HG03175 (cell line): Measurements from ENCODE around the gene BGN.

Experiments used
- ATAC-seq: cut with Tn5 transposase; IDR thresholded peaks from one replicate; pipeline ENCODE4 v1.9.1; 2021; ENCODE audit warnings: mild to moderate bottlenecking, moderate library complexity; ENCODE audit not compliant: unreplicated experiment

The BGN gene

DNA sequence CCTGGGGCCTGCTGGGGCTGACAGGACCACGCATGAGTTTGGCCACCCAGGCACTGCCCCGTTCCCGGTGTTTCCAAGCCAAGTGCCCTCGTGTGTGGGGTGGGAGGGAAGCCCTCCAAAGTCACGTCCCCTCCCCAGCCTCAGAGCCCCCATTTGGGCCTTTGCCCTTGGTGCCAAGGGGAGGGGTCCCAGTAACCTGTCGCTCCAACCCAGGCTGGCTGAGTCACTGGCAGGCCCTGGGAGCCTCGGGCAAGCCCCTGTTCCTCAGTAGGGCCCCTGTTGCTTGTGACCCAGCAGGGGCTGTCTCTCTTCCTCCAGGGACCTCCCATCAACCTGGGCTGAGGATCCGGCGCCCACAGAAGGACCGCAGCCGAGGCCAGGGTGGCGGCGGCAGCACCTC is 13.7 kb upstream of the BGN start:
- no peak for ATAC-seq

DNA sequence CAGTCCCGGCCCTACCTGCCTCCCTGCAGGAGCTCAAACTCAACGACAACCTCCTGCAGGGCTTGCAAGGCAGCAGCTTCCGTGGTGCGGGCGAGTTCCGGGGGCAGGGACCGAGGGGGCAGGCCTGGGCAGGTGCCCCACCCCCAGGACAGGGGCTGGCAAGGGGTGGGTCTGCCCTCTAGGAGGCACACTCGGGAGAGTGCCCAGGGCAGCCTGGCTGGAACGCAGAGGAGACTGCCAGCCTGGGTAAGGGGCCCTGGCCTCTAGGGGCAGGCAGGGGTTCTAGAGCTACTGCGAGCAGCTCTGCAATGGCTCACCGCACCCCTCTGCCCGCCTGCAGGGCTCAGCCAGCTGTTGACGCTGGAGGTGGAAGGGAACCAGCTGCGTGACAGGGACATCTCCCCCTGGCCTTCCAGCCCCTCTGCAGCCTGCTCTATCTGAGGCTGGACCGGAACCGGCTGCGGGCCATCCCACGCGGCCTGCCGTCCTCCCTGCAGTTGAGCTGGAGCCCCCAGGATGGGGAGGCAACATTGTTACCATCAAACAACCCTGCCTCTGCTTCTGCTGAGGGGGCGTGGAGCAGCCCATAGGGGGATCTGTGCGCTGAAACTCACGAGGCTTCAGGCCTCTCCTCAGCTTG is 12.3 kb upstream of the BGN start:
- no peak for ATAC-seq

DNA sequence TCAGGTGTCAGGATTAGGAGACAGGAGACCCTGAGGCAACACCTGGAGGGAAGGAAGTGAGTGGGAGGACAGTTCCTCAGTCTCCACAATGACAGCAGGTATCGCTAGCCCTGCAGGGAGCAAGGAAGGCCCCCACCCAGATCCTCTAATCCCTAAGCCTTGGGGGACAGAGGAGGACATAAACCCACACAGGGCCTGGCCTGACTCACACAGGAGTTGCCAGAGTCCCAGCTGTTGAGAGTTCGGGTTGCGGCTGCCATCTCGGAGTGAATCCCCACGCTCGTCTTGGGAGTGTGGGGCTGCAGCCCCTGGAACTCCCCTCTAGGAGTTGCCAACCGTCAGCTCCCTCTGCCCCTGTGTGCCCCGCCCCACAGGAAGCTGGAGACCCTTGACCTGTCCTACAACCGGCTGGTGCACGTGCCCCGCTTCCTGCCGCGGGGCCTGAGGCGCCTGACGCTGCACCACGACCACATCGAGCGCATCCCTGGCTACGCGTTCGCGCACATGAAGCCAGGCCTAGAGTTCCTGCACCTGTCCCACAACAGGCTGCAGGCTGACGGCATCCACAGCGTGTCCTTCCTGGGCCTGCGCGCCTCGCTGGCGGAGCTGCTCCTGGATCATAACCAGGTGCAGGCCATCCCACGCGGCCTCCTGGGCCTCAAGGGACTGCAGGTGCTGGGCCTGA is 9.2 kb upstream of the BGN start:
- no peak for ATAC-seq

DNA sequence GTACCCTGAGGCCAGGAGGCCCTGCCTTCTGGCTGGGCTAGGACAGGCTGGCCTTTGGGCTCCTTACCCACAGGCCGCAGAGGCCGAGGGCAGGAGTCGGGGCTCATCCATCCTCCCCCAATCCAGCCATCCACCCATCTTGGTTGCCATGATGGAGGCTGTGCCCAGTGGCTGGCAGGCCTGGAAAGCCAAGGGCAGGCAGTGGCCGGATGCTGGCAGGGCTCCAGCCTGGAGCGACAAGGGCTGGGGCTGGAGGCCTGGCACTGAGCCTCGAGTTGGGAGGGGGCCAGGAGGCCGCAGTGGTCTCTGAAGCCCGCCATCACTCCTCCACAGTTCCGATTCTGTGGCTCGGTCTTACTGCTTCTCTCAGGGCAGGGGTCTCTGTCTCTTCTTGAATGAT is 8.6 kb upstream of the BGN start:
- ATAC-seq: no peak

DNA sequence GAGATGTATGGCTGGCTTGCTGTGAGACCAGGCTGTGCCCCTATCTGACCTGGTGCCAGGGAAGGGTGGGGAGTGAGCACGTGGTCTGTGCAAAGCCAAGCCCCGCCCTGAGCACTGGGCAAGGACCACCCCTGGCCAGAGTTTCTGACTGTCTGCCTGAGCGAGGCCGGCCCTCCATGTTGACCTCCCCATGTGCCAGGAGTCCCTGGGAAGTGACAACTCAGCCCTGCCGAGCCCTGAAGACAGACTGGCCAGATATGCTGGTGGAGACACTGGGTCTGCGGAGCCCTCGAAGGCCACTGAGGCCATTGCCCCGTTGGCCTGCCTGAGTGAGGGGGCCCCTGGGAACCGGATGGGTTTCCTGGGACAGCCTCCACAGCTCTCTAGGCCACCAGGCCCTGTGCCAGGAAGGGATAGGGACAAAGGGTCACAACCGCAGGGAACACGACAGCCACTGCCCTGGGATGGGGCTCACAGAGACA is 7.1 kb upstream of the BGN start:
- no peak for ATAC-seq

DNA sequence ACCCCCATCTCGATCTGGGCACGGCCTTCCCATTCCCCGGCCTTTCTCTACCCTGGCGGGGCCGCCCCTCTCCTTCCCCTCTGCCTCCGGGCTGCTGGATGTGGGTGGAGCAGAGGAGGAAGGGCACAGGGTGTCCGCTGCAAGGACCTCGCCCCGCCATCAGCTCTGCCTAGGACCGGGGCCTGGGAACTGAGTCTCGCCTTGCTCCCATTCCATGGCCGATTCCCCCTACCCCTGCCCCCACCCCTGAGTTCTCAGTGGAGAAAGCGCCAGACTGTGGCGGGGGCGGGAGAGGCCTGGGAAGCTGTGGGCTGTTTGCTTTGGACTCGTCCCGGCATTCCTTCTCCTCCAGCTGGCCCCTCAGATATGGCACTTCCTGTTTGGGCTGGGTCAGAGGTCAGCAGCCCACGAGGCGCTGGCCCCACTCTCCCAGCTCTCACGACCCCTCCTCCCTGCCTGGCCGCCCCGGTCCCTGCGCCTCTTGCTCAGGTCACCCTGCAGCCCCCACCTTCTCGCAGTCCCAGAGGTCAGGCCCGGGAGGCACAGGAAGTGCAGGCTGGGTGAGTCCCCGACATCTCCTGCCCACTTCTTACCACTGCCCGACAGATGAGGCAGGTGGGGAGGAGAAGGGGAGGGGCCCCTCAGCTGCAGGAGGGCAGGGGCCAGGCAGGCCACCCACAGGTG is 6.4 kb upstream of the BGN start:
- ATAC-seq: no peak

DNA sequence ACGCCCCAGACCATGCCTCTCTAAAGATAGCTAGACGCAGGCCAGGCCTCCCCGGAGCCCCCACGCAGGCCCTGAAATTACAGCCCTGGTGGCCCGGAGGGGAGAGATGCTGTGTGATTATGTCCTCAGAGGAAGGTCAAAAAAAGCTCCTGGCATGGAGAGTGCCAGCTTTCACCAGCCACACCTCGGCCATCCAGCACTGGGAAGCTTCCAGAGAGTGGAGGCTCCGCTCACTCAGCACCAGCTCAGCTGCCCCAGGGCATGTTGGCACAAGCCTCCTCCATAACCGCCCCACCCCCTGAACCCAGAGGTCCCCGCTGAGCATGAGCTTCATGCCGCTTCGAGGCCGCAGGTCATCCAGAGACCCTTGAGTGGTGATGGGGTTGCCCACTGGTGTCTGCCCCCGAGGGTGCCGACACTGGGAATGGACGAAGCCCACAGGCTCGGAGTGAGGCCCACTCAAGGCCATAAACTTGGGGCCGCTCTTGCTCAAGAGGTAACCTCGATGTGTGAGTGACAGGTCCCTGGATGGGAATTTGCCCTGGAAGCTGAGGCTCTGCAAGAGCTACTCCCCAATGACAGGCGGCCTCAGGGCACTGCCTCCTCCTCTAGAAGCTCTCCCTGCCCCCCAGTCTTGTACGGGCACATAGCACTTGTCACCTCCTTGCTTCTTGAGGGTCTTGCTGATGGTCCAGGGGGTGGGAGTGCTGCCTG is 4.4 kb upstream of the BGN start:
- ATAC-seq: no peak

DNA sequence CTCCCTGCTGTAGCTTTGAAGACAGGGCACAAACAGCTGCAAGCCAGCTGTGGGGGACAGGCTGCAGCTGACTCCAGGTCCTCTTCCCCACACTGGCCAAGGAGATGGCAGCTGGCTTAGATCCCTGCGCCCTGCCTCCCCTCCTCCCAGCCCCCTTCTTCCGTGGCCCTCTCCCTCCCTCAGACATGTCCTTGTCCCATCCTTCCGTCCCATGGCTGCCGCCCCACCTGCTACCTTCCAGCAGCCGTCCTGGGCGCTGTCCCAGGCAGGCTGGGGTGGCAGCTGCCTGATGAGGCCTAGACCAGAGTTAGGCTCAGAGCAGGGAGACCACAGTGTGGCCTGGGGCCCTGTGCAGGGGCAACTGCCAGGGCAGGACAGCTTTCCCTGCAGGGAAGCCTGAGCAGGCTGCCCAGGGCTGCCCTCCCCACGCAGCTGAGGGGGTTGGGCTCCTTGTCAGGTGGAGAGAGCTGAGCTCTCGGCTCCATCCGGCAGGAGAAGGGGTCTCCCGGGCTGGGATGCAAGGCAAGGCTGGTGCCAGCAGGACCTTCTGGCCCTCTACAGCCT is 3.3 kb upstream of the BGN start:
- ATAC-seq: no peak

DNA sequence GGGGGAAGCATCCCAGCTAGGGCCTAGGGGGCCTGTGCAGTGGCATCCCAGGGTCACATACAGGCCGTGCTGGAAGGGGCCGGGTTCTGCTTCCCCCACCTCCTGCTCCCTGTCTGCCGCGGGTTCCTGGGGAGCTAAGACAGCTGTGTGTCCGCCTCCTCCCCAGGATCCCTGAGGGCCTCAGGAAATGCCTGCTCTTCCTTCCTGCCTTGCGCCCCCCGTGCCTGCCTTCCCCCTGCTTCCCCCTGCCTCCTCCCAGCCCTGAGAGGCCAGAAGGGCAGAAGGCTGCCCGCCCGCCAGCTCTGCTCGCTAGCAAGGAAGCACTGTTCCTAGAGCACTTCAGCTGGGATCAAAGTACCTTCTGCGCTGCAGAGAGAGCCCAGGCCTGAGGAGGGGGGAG is 2.9 kb upstream of the BGN start:
- ATAC-seq: no peak

DNA sequence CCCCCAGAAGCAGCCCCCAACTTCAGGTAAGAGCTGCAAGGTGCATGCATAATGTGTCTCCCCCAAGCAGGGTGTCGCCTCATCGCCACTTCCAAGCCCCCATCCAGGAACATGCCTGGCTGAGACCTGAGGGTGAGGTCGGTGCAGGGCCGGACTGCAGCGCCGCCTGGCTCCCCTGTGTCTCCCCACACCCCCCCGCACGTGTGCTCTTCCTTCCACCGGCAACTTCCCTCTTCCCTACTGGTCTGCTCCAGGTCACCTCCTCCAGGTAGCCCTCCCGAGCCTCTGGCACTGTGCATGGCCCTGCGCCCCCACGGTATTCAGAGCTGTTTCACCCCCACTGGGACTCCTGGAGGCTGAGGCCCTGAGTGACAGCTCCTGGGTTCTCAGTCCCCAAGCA is 2.2 kb upstream of the BGN start:
- ATAC-seq: no peak

DNA sequence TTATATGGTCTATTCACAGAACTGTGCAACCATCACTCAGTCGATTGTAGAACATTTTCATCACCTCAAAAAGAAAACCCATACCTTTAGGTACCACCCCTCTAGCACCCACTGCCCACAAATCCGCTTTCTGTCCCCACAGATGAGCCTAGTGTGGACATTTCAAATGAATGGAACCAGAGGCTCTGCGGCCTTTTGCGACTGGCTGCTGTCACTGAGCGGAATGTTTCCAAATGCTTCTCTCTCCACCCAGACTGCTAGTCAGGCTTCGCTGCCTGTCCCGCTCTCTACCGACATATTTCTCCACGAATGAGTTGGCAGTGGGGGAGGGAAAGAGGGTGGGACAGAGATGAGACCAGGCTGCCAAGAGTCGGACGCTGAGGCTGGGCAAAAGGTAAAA is 1.7 kb upstream of the BGN start:
- no peak for ATAC-seq

DNA sequence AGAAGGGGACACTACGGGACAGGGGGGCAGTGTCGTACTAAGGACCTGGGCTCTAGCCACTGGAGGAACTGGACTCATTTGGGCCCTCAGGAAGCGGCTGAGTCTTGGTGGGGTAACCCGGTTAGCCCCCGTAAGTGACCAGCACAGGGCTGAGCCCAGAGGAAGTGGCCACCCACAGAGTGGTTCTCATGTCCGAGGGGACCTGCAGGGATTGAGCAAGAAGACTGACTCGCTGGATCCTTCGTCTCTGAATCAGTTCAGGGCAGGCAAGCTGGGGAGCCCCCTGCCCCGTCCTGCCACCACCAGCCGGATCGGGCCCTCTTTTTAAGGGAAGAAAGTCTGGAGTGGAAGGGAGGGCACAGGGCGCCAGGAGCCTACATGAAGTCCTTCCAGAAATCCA is 719 bp upstream of the BGN start:
- no peak for ATAC-seq

DNA sequence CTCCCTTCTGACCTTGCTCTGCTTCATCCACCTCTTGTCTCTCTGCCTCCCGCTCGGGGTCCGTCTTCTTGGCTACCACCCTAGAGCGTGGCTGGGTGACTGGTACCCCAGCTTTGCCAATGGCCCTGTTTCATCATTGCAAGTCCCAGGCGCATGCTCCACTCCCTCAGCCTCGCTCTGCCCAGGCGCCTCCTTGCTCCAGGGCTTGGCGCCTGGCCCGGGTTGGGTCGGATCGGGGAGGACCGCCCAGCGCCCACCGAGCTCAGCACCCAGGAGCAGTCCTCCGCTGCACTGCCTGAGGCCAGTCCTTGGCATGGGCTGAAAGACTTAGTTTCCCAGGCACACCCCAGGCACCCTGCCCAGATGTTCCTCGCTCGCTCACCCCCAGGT is 577 bp downstream of the BGN start:
- no peak for ATAC-seq

DNA sequence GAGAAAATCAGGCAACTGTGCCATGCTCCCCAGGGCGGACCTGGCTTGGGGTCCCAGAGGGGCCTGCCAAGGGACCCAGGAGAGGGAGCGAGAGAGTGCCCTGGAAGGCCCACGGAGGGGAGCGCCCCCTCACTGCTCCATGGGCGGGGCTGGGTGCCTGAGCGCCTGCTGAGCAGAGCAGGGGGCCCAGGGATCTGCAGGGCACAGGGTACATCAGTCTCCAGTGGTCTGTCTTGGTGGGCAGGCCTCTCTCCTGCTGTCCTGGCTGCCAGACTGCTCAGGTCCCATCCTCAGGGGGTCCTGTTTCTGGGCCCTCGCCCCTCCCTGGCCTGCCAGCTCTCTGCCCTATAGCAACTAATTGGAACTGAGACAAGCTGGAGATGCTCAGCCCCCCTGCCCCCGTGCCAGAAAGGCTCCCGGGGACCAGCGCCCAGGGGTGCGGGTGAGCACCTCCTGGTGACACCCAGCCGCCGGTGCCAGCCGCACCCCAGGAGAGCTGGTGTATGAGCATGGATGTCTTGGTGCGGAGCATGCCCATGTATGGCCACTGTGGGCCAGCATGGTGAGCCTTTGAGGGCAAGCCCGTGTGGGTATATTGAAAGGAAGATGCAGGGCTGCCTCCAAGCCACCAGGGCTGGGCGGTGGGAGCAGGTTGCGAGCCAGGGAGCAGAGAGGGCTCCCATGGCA is 1.3 kb downstream of the BGN start:
- ATAC-seq: no peak

DNA sequence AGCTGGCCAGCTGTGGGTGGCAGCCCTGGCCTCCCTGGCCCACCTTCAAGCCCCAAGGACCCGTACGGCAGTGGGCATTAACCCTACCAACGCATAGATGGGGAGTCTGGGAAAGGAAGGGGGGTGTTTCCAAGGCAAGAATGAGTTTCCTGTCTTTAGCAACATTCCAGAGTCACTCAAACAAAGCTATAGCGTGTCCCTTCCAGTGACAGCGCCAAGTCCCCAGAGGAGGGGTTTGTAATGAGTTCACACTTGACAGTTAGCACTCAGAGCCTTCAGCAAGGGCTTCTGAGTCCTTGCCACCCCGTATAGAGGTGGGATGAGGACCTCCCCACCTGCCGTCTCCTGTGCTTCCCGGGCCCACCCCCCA is 1.8 kb downstream of the BGN start:
- ATAC-seq: no peak

DNA sequence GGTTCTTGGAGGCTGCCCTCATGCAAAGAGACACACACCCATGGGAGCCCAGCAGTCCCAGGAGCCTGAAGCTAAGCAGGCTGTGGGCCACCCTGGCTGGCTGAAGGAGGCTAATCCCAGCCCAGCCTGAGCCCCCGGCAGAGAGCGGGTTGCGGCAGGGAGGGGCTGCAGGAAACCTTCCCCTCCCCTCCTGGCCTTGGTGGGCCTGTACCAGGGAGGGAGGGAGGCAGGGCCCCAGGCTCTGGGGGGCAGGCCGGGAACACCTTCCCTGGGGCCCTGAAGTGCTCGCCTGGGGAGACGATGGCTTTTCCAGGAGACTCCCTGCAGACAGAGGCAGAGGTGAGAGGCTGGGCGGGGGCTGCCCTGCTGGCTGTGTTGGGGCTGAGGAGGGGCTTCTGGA is 3.7 kb downstream of the BGN start:
- no peak for ATAC-seq

DNA sequence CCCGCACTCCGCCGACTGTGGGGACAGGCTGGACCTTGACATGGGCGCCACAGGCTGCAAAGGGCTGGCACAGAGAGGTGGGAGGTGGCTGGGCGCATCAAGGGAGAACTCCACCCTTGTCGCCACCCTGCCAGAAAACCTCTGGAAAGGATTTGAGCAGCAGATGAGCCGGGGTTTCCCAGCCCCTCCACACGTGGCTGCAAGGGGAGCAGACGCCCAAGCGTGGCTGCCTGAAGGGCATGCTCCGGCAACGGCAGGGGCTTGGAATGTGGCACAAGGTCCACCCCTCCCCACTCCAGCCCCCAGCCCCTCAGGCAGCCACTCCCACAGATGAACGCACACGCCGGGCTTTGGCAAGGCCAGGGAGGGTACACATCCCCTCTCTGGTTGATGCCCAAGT is 4.6 kb downstream of the BGN start:
- ATAC-seq: no peak

DNA sequence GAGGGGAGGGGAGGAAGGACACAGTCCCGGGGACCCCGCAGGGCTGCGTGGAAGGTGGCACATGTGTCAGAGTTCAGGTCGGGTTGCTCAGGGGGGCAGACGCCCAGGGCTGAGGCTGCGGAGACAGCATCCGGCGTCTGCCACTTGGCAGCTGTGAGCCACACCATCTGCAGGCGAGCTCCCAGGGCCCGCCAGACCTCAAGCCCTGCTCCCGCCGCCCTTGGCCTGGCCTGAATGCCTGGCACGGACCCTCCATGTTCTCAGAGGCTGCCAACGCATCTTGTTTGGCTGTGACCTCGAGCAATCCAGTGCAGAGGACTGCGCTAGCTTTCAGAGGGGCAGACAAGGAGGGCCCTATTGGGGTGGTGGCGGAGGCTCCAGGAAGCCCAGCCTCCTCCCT is 5.1 kb downstream of the BGN start:
- no peak for ATAC-seq

DNA sequence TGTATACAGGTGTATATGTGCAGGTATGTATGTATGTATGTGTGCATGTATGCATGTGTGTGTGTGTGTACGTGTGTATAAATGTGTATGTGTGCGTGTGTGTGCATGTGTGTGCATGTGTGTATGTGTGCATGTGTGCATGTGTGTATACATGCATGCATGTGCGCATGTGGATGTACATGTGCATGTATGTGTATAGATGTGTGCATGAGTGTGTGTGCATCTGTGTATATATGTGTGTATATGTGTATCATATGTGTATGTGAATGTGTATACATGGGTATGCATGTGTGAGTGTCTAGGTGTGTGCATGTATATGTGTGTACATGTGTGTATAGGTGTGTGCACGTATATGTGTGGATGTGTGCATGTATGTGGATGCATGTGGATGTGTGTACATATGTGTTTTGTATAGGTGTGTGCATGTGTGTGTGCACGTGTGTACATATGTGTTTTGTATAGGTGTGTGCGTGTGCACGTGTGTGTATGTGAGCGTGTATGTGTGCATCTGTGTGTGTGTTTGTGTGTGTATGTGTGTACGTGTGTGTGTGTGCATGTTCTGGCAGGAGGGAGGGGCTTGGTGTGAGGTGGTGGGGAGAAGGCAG is 6.0 kb downstream of the BGN start:
- ATAC-seq: no peak

DNA sequence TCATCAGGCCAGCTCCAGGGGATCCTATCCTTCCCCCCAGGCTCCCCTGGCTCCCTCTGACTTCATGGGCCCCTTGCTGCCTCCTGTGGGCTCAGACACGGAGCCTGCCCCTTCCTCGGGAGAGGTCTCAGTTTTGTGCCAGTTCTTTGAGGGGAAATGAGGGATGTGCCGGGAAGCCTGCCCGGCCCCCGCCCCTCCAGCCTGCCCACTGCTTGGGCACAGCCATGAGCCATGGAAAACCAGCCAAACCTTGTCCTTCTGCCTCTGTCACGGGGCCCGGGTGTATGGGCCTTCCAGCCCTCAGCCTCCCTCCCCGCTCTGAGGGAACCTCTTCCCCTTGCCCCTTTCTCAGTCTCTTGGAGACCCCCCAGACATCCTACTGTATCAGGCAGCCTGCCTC is 6.8 kb downstream of the BGN start:
- no peak for ATAC-seq

DNA sequence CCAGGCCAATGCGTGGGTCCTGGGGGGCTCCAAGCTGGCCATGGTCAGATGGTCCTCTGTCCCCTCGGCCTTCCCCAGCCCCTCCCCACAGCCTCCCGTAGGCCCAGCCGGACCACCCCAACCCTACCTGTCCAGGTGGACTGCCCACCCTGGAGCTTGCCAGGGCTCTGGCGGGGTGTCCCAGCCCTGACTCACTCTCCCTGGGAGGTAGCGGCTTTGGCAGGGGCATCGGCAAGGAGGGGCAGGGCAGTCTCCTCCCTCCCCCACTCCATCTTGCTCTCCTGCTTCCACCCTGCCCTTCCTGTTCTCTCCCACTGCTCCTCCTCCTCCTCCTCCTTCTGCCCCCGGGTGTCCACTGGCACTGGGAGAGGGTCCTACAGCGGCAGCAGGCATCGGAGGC is 7.4 kb downstream of the BGN start:
- ATAC-seq: no peak
